ENCODE data around the gene WNT7B.
A peak's percentile ranks its signal among the peaks of the same experiment; 100 is the strongest.

The WNT7B gene

DNA sequence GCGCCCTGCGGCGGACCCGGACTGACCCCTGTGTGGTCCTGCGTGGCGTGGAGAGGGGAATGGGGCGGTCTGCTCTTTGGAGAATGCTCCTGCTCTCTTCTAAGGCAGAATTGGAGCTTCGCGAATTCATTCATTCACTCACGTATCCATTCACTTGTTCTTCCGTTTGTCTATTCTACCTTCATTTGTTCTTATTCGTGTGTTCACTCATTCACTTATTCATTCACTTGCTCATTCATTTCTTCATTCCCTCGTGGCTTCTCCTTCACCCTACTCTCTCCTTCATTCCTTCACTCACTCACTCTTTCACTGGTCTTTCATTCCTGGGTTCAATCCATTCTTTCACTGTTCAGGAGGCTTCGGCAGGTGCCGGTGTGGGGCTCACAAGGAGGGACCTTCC, 69.6 kb downstream of the WNT7B start:
- no peaks in the 10 kb centered on the region for H3K9me3 ChIP-seq (replicated peaks in 1 of 2; ENCODE audit: control insufficient read depth in 2 of 2, insufficient read depth in 1 of 2, low read depth in 1 of 2, low read length in 2 of 2)
- H2BK15ac ChIP-seq (ENCODE audit: low read length) = peak overlapping the region; percentile 96
- H3K9ac ChIP-seq (ENCODE audit: low read depth, low read length, poor library complexity) = no peak overlapping the region
- no peak overlapping the region for H3K23ac ChIP-seq (ENCODE audit: low read depth, low read length, poor library complexity)
- no peak overlapping the region for H3K4me2 ChIP-seq (ENCODE audit: insufficient read depth, low read length, poor library complexity, severe bottlenecking)
- DNase-seq (ENCODE audit: low spot score) = no peak
- peak overlapping the region; percentile 88 for H2BK5ac ChIP-seq (ENCODE audit: low read length)
- H2AK5ac ChIP-seq (ENCODE audit: low read depth, low read length) = peak overlapping the region; percentile 96
- no peak overlapping the region for H4K8ac ChIP-seq (ENCODE audit: low read depth, low read length)
- no peak overlapping the region for H3K14ac ChIP-seq (ENCODE audit: low read length)
- H2AFZ ChIP-seq (ENCODE audit: low read length) = no peak overlapping the region
- peaks cover 0 to 53% (median 0%) of the 10 kb centered on the region in 3 experiments for H3K27me3 ChIP-seq (ENCODE audit: control insufficient read depth in 3 of 3, insufficient read depth in 3 of 3, low read depth in 1 of 3, low read length in 3 of 3)
- no peak overlapping the region for H3K4me3 ChIP-seq (ENCODE audit: low read length in 2 of 2)
- H2BK12ac ChIP-seq (ENCODE audit: low read length) = peak overlapping the region; percentile 89
- no peak overlapping the region for H3K27ac ChIP-seq (replicated peaks; ENCODE audit: low read length)
- no peak overlapping the region for H4K91ac ChIP-seq (ENCODE audit: low read depth, low read length, poor library complexity)
- peak overlapping the region; percentile 31 for H3K4ac ChIP-seq (ENCODE audit: low read length)
- no peak overlapping the region for H2BK120ac ChIP-seq (ENCODE audit: low read depth, low read length)
- no peaks in the 10 kb centered on the region for H3K36me3 ChIP-seq (replicated peaks in 1 of 2; ENCODE audit: control insufficient read depth in 2 of 2, insufficient read depth in 2 of 2, low read length in 2 of 2)
- H3K18ac ChIP-seq (ENCODE audit: low read length) = peak overlapping the region; percentile 93
- WGBS, 2 donors (ENCODE audit: extremely low coverage in 2 of 2, insufficient read length in 2 of 2, insufficient replicate concordance in 1 of 2) = 100% methylated on average over 1 of the region's 15 CpGs; no CpG with 5 or more reads in 1 of the 2 donors
- H3K79me1 ChIP-seq (ENCODE audit: low read depth, low read length) = no peaks in the 10 kb centered on the region
- H3K4me1 ChIP-seq (ENCODE audit: control insufficient read depth in 2 of 2, insufficient read depth in 1 of 2, low read depth in 1 of 2, low read length in 2 of 2) = peaks cover 24 to 49% of the 10 kb centered on the region in 2 donors

DNA sequence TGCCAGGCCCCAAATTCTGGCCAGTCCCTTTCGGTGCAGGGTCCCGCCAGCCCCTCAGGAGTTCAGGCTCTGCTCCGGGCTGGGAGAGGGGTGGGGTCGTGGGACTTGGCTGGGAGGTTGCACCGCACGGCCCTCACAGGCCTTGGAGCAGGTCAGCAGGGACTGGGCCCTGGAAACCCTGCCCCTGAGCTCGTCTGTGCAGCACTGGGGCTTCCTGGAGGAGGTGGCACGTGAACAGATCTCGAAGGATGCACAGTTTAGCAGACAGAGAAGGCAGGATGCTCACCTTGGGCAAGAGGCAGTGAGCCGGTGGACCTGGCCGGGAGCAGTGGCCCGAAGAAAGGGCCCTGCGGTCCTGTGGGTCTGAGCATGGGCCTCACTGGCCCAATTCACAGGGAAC, 70.0 kb downstream of the WNT7B start:
- peak overlapping the region; percentile 86 for H2BK15ac ChIP-seq (ENCODE audit: low read length)
- H4K91ac ChIP-seq (ENCODE audit: low read depth, low read length, poor library complexity) = no peak overlapping the region
- H2AFZ ChIP-seq (ENCODE audit: low read length) = no peak overlapping the region
- peak overlapping the region; percentile 31 for H3K4ac ChIP-seq (ENCODE audit: low read length)
- H4K8ac ChIP-seq (ENCODE audit: low read depth, low read length) = no peak overlapping the region
- no peak overlapping the region for H3K9ac ChIP-seq (ENCODE audit: low read depth, low read length, poor library complexity)
- peak overlapping the region; percentile 17 for H3K14ac ChIP-seq (ENCODE audit: low read length)
- no peaks in the 10 kb centered on the region for H3K79me1 ChIP-seq (ENCODE audit: low read depth, low read length)
- no peaks in the 10 kb centered on the region for H3K9me3 ChIP-seq (replicated peaks in 1 of 2; ENCODE audit: control insufficient read depth in 2 of 2, insufficient read depth in 1 of 2, low read depth in 1 of 2, low read length in 2 of 2)
- H2BK12ac ChIP-seq (ENCODE audit: low read length) = peak overlapping the region; percentile 69
- no peak overlapping the region for H2BK120ac ChIP-seq (ENCODE audit: low read depth, low read length)
- no peak overlapping the region for H3K27ac ChIP-seq (replicated peaks; ENCODE audit: low read length)
- H3K23ac ChIP-seq (ENCODE audit: low read depth, low read length, poor library complexity) = no peak overlapping the region
- H2BK5ac ChIP-seq (ENCODE audit: low read length) = peak overlapping the region; percentile 79
- H3K18ac ChIP-seq (ENCODE audit: low read length) = peak overlapping the region; percentile 93
- no peak for DNase-seq (ENCODE audit: low spot score)
- peaks cover 0 to 51% (median 0%) of the 10 kb centered on the region in 3 experiments for H3K27me3 ChIP-seq (ENCODE audit: control insufficient read depth in 3 of 3, insufficient read depth in 3 of 3, low read depth in 1 of 3, low read length in 3 of 3)
- no peak overlapping the region for H3K4me3 ChIP-seq (ENCODE audit: low read length in 2 of 2)
- WGBS, 2 donors (ENCODE audit: extremely low coverage in 2 of 2, insufficient read length in 2 of 2, insufficient replicate concordance in 1 of 2) = no CpG with 5 or more reads among the region's 13 CpGs
- no peak overlapping the region for H3K4me2 ChIP-seq (ENCODE audit: insufficient read depth, low read length, poor library complexity, severe bottlenecking)
- peak overlapping the region; percentile 96 for H2AK5ac ChIP-seq (ENCODE audit: low read depth, low read length)
- peaks cover 24 to 49% of the 10 kb centered on the region in 2 donors for H3K4me1 ChIP-seq (ENCODE audit: control insufficient read depth in 2 of 2, insufficient read depth in 1 of 2, low read depth in 1 of 2, low read length in 2 of 2)
- H3K36me3 ChIP-seq (replicated peaks in 1 of 2; ENCODE audit: control insufficient read depth in 2 of 2, insufficient read depth in 2 of 2, low read length in 2 of 2) = no peaks in the 10 kb centered on the region

DNA sequence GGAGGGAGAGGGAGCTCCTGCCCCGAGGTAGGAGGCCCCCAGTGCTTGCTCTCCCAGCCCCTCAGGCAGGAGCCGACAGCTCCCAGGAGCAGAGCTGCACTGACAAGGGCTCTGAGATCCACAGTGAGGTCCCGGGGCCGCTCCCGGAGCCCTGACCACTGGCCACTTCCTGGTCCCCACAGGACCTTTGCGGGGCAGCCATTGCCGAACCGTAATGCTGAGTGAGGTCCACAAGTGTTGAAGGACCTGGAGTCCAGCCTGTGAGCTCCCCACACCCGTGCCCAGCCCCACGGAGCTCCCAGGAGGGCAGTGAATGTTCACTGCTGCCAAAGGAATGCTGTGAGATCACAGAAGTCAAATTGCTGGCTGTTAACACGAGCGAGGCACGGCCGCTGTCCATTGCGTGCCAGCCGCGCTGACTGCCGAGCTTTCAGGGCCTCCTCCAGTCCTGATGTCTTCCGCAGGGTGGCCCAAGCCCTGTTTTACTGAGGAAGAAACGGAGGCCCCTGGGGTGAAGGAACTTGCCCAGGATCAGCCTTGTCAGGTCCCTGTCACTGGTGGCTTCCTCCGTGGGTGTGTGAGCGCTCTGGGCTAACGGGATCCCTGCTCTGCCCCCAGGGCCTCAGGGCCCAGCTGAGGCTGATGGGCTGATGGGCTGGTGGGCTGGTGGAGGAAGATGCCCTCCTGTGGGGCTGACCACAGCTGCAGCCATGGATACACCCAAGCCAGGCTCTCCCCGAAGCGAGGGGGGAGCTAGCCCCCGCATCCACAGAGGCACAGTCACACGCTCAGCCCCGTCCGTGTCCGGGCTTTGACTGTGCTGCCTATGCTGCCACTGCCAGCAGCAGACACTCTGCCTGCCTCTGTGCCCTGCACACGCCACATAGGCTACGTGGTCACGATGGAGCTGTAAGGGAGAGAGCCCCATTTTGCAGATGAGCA, 70.8 kb downstream of the WNT7B start:
- Histone ChIP-seq H3K4ac (ENCODE audit: low read length) (peak overlapping the region; percentile 31), H2BK120ac (ENCODE audit: low read depth, low read length) (peak overlapping the region; percentile 49), H4K8ac (ENCODE audit: low read depth, low read length) (no peak overlapping the region), H3K14ac (ENCODE audit: low read length) (peak overlapping the region; percentile 95), H3K9ac (ENCODE audit: low read depth, low read length, poor library complexity) (peak overlapping the region; percentile 79), H3K9me3 (replicated peaks in 1 of 2; ENCODE audit: control insufficient read depth in 2 of 2, insufficient read depth in 1 of 2, low read depth in 1 of 2, low read length in 2 of 2) (no peaks in the 10 kb centered on the region), H3K27me3 (ENCODE audit: control insufficient read depth in 3 of 3, insufficient read depth in 3 of 3, low read depth in 1 of 3, low read length in 3 of 3) (peaks cover 0 to 49% (median 0%) of the 10 kb centered on the region in 3 experiments), H2AFZ (ENCODE audit: low read length) (peak overlapping the region; percentile 75), H3K23ac (ENCODE audit: low read depth, low read length, poor library complexity) (peak overlapping the region; percentile 25), H2AK5ac (ENCODE audit: low read depth, low read length) (peak overlapping the region; percentile 96), H3K27ac (replicated peaks; ENCODE audit: low read length) (peak overlapping the region; percentile 81), H3K36me3 (replicated peaks in 1 of 2; ENCODE audit: control insufficient read depth in 2 of 2, insufficient read depth in 2 of 2, low read length in 2 of 2) (no peaks in the 10 kb centered on the region), H4K91ac (ENCODE audit: low read depth, low read length, poor library complexity) (peak overlapping the region; percentile 73), H3K4me2 (ENCODE audit: insufficient read depth, low read length, poor library complexity, severe bottlenecking) (no peak overlapping the region), H3K4me3 (ENCODE audit: low read length in 2 of 2) (no peak overlapping the region), H3K18ac (ENCODE audit: low read length) (peak overlapping the region; percentile 93), H2BK5ac (ENCODE audit: low read length) (peak overlapping the region; percentile 79), H2BK12ac (ENCODE audit: low read length) (peak overlapping the region; percentile 99), H3K4me1 (ENCODE audit: control insufficient read depth in 2 of 2, insufficient read depth in 1 of 2, low read depth in 1 of 2, low read length in 2 of 2) (peaks cover 24 to 49% of the 10 kb centered on the region in 2 donors), H3K79me1 (ENCODE audit: low read depth, low read length) (no peaks in the 10 kb centered on the region), H2BK15ac (ENCODE audit: low read length) (peak overlapping the region; percentile 86)
- no peak for DNase-seq (ENCODE audit: low spot score)
- no CpG with 5 or more reads among the region's 33 CpGs for WGBS, 2 donors (ENCODE audit: extremely low coverage in 2 of 2, insufficient read length in 2 of 2, insufficient replicate concordance in 1 of 2)

DNA sequence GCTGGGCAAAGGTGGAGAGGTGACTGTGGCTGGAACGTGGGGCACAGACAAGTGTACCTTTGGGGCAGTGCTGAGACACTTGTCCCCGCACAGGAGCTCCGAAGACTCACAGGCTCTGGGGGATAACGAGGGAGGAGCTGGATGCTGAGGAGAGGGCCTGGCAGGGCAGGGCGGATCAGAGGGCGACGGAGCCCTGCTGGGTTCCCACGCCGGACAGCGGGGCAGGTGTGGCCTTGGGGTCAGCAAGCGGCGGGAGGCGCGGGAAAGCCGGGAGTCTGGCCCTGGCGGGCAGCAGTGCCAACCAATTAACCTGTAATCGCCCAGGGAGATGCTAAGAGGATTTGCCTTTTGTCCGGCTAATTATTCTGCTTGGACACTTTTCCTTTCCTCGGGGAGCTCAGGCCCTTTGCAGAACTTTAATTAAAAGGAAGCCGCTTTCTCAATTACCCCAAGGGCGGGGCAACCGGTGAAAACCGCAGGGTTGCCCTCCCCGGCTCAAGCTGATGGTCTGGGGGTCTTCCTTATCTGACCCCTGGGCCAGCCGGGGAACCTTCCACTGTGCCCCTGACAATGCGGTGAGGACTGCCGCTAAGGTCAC, 71.5 kb downstream of the WNT7B start:
- Histone ChIP-seq H2BK15ac (ENCODE audit: low read length) (peak overlapping the region; percentile 96), H3K79me1 (ENCODE audit: low read depth, low read length) (no peaks in the 10 kb centered on the region), H3K4ac (ENCODE audit: low read length) (no peak overlapping the region), H3K9me3 (replicated peaks in 1 of 2; ENCODE audit: control insufficient read depth in 2 of 2, insufficient read depth in 1 of 2, low read depth in 1 of 2, low read length in 2 of 2) (no peaks in the 10 kb centered on the region), H3K18ac (ENCODE audit: low read length) (peak overlapping the region; percentile 96), H2AK5ac (ENCODE audit: low read depth, low read length) (peak overlapping the region; percentile 96), H3K23ac (ENCODE audit: low read depth, low read length, poor library complexity) (no peak overlapping the region), H4K8ac (ENCODE audit: low read depth, low read length) (peak overlapping the region; percentile 29), H3K14ac (ENCODE audit: low read length) (peak overlapping the region; percentile 89), H2BK120ac (ENCODE audit: low read depth, low read length) (peak overlapping the region; percentile 65), H2AFZ (ENCODE audit: low read length) (peak overlapping the region; percentile 75), H3K4me2 (ENCODE audit: insufficient read depth, low read length, poor library complexity, severe bottlenecking) (no peak overlapping the region), H3K36me3 (replicated peaks in 1 of 2; ENCODE audit: control insufficient read depth in 2 of 2, insufficient read depth in 2 of 2, low read length in 2 of 2) (no peaks in the 10 kb centered on the region), H3K4me1 (ENCODE audit: control insufficient read depth in 2 of 2, insufficient read depth in 1 of 2, low read depth in 1 of 2, low read length in 2 of 2) (peaks cover 24 to 47% of the 10 kb centered on the region in 2 donors), H4K91ac (ENCODE audit: low read depth, low read length, poor library complexity) (no peak overlapping the region), H3K27ac (replicated peaks; ENCODE audit: low read length) (peak overlapping the region; percentile 81), H2BK5ac (ENCODE audit: low read length) (peak overlapping the region; percentile 100), H3K27me3 (ENCODE audit: control insufficient read depth in 3 of 3, insufficient read depth in 3 of 3, low read depth in 1 of 3, low read length in 3 of 3) (peaks cover 0 to 46% (median 0%) of the 10 kb centered on the region in 3 experiments), H2BK12ac (ENCODE audit: low read length) (peak overlapping the region; percentile 93), H3K4me3 (ENCODE audit: low read length in 2 of 2) (no peak overlapping the region), H3K9ac (ENCODE audit: low read depth, low read length, poor library complexity) (no peak overlapping the region)
- peak; percentile 92 for DNase-seq (ENCODE audit: low spot score)
- WGBS, 2 donors (ENCODE audit: extremely low coverage in 2 of 2, insufficient read length in 2 of 2, insufficient replicate concordance in 1 of 2) = no CpG with 5 or more reads among the region's 27 CpGs

Data from neuronal stem cell (in vitro differentiated cells).